Uterus (tissue), 4 donors: ENCODE measurements around the gene AP2A1. TPM values are rescaled to one million over a fixed set of nuclear protein-coding genes. Genes with fewer than 3 reads are reported as not detected.

Experiments used
- DNase-seq, 2 donors: peaks; one replicate each; pipeline ENCODE4 v3.0.0-alpha.2; 2019 to 2020
- H3K27ac ChIP-seq, 2 donors: fragments of 200-600 bp; sonication (generic); 1 replicate in 1 of 2; 2 replicates in 1 of 2; pipeline ENCODE4 v1.5.1; 2016 to 2018
- H3K27me3 ChIP-seq, 2 donors: fragments of 200-600 bp; sonication (generic); one replicate each; pipeline ENCODE4 v1.5.1; 2018 to 2019; ENCODE audit warnings: control low read depth in 1 of 2
- H3K36me3 ChIP-seq, 2 donors: fragments of 200-600 bp; sonication (generic); one replicate each; pipeline ENCODE4 v1.5.1; 2019; ENCODE audit warnings: control low read depth in 1 of 2
- H3K4me1 ChIP-seq, 2 donors: fragments of 200-600 bp; sonication (generic); one replicate each; pipeline ENCODE4 v1.5.1; 2018 to 2019; ENCODE audit warnings: control low read depth in 1 of 2
- H3K4me3 ChIP-seq, 2 donors: fragments of 200-600 bp; sonication (generic); 1 replicate in 1 of 2; 2 replicates in 1 of 2; pipeline ENCODE4 v1.5.1; 2018 to 2019; ENCODE audit warnings: mild to moderate bottlenecking in 1 of 2
- H3K9me3 ChIP-seq, 2 donors: fragments of 200-600 bp; sonication (generic); one replicate each; pipeline ENCODE4 v1.5.1; 2019; ENCODE audit warnings: control low read depth in 1 of 2
- CTCF ChIP-seq, 4 experiments: fragments of 200-600 bp in 2 of 4; fragments of 450-650 bp in 2 of 4; sonication (generic) in 2 of 4; IDR thresholded peaks; one replicate each; pipeline ENCODE4 v1.5.1; 2016 to 2019; ENCODE audit warnings: antibody characterized with exemption in 4 of 4, mild to moderate bottlenecking in 2 of 4, moderate library complexity in 1 of 4
- POLR2A ChIP-seq, 2 donors: fragments of 450-650 bp; IDR thresholded peaks; one replicate each; pipeline ENCODE4 v1.6.1; 2016; ENCODE audit warnings: antibody characterized with exemption in 2 of 2, mild to moderate bottlenecking in 1 of 2, moderate library complexity in 1 of 2
- intact Hi-C: fragments of 100-400 bp; cut with DNase I; formaldehyde crosslinking; loops from one replicate; pipeline ENCODE4 v1.15.1; 2023; ENCODE audit warnings: low total_unique reads
- total RNA-seq, 4 donors: library from RNA; depleted of rRNA in 3 of 4; stranded (reverse); fragments of >200 nt in 3 of 4; gene quantifications; one replicate each; pipeline versions ENCODE4 v1.1.0 to v1.2.4, GENCODE V29; 2014 to 2023
- donor health status: DM: yes; HTN: yes; CAD: no.

AP2A1 gene
- total RNA-seq, 4 donors from 2014 or later: 47.1 to 114 (median 54.7) TPM

- no peak overlapping the region for H3K27ac ChIP-seq
- no peaks in the 10 kb centered on the region for H3K36me3 ChIP-seq
- TF ChIP-seq POLR2A (IDR thresholded peaks at IDR 0.05) (no peak), CTCF (IDR thresholded peaks at IDR 0.05) (no peak)
- no peak for DNase-seq
- no peaks in the 10 kb centered on the region for H3K9me3 ChIP-seq
- no peak overlapping the region for H3K4me3 ChIP-seq
- intact Hi-C loops: no loop called here
- peaks cover 0 to 9% of the 10 kb centered on the region in 2 donors for H3K4me1 ChIP-seq
- no peaks in the 10 kb centered on the region for H3K27me3 ChIP-seq
Measured at GRCh38 chr19:49823472-49823871, 56.7 kb downstream of the AP2A1 start.

GRCh38 chr19:49824662-49825061 is 57.9 kb downstream of the AP2A1 start:
- TF ChIP-seq CTCF (IDR thresholded peaks at IDR 0.05): no peak
- no peak for TF ChIP-seq POLR2A (IDR thresholded peaks at IDR 0.05)
- no peaks in the 10 kb centered on the region for H3K9me3 ChIP-seq
- H3K4me3 ChIP-seq: no peak overlapping the region
- H3K27ac ChIP-seq: no peak overlapping the region
- no peaks in the 10 kb centered on the region for H3K36me3 ChIP-seq
- H3K27me3 ChIP-seq: no peaks in the 10 kb centered on the region
- no peaks in the 10 kb centered on the region for H3K4me1 ChIP-seq
- no peak for DNase-seq
- intact Hi-C loops: no loop called here

GRCh38 chr19:49827034-49827433 is 60.2 kb downstream of the AP2A1 start:
- no peaks in the 10 kb centered on the region for H3K27me3 ChIP-seq
- H3K4me1 ChIP-seq: no peaks in the 10 kb centered on the region
- TF ChIP-seq POLR2A (IDR thresholded peaks at IDR 0.05) (no peak), CTCF (IDR thresholded peaks at IDR 0.05) (no peak)
- no peaks in the 10 kb centered on the region for H3K36me3 ChIP-seq
- no peak for DNase-seq
- H3K4me3 ChIP-seq: no peak overlapping the region
- H3K9me3 ChIP-seq: no peaks in the 10 kb centered on the region
- no peak overlapping the region for H3K27ac ChIP-seq
- intact Hi-C loops: no loop called here

DNA sequence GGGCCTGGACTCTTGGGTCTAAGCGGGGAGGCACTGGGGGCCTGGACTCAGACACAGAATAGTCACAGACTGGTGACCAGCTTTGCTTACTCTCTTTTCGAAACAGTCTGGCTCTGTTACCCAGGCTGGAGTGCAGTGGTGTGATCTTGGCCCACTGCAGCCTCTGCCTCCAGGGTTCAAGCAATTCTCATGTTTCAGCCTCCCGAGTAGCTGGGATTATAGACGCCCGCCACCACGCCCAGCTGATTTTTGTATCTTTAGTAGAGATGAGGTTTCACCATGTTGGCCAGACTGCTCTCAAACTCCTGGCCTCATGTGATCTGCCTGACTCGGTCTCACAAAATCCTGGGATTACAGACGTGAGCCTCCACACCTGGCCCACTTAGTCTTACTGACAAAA is 62.4 kb downstream of the AP2A1 start:
- intact Hi-C loops: no loop called here
- Histone ChIP-seq H3K4me3 (no peak overlapping the region), H3K27me3 (no peaks in the 10 kb centered on the region), H3K9me3 (no peaks in the 10 kb centered on the region), H3K27ac (no peak overlapping the region), H3K4me1 (no peaks in the 10 kb centered on the region), H3K36me3 (no peaks in the 10 kb centered on the region)
- TF ChIP-seq CTCF (IDR thresholded peaks at IDR 0.05): no peak
- no peak for TF ChIP-seq POLR2A (IDR thresholded peaks at IDR 0.05)
- DNase-seq: no peak

- H3K4me3 ChIP-seq: no peak overlapping the region
- no peak for DNase-seq
- intact Hi-C loops: no loop called here
Measured at GRCh38 chr19:49829721-49830120, 62.9 kb downstream of the AP2A1 start.

More at GRCh38 chr19:49829721-49830120, 62.9 kb downstream of the AP2A1 start:
- no peak for TF ChIP-seq POLR2A (IDR thresholded peaks at IDR 0.05)
- no peak for TF ChIP-seq CTCF (IDR thresholded peaks at IDR 0.05)
- no peaks in the 10 kb centered on the region for H3K36me3 ChIP-seq
- no peaks in the 10 kb centered on the region for H3K4me1 ChIP-seq
- no peaks in the 10 kb centered on the region for H3K27me3 ChIP-seq
- no peaks in the 10 kb centered on the region for H3K9me3 ChIP-seq
- no peak overlapping the region for H3K27ac ChIP-seq
